ENCODE results near the gene SETMAR.

The SETMAR gene

GRCh38 chr3:4351164-4351855 lies 48.1 kb downstream of the SETMAR start:
- peak in 1 of 2 donors; percentile 43 for DNase-seq (ENCODE audit: extremely low read depth in 1 of 2, low read depth in 1 of 2)

GRCh38 chr3:4351872-4352271 lies 48.7 kb downstream of the SETMAR start:
- DNase-seq (ENCODE audit: extremely low read depth in 1 of 2, low read depth in 1 of 2) = no peak

GRCh38 chr3:4355401-4356219 lies 52.4 kb downstream of the SETMAR start:
- no peak for DNase-seq (ENCODE audit: extremely low read depth in 1 of 2, low read depth in 1 of 2)

GRCh38 chr3:4356220-4356540 lies 53.0 kb downstream of the SETMAR start:
- no peak for DNase-seq (ENCODE audit: extremely low read depth in 1 of 2, low read depth in 1 of 2)

- no peak for DNase-seq (ENCODE audit: extremely low read depth in 1 of 2, low read depth in 1 of 2)
Measured at GRCh38 chr3:4356546-4357410, 53.6 kb downstream of the SETMAR start.

GRCh38 chr3:4358273-4358672 lies 55.1 kb downstream of the SETMAR start:
- DNase-seq (ENCODE audit: extremely low read depth in 1 of 2, low read depth in 1 of 2) = no peak

GRCh38 chr3:4359805-4360502 lies 56.8 kb downstream of the SETMAR start:
- no peak for DNase-seq (ENCODE audit: extremely low read depth in 1 of 2, low read depth in 1 of 2)

- no peak for DNase-seq (ENCODE audit: extremely low read depth in 1 of 2, low read depth in 1 of 2)
Measured at GRCh38 chr3:4360817-4361216, 57.6 kb downstream of the SETMAR start.

GRCh38 chr3:4362523-4362922 lies 59.4 kb downstream of the SETMAR start:
- DNase-seq (ENCODE audit: extremely low read depth in 1 of 2, low read depth in 1 of 2) = no peak

All from stimulated activated CD8-positive, alpha-beta memory T cell treated with anti-CD3 and anti-CD28 coated beads, Interleukin-7, amount 100 ng/mL, for 48 hours (primary cell).